Measurements from ENCODE around the gene RAB44. TPM values are rescaled to one million over a fixed set of nuclear protein-coding genes. Genes with fewer than 3 reads are reported as not detected.

The RAB44 gene
- total RNA-seq, 1 donor from 2014 or later = 0.16 TPM

DNA sequence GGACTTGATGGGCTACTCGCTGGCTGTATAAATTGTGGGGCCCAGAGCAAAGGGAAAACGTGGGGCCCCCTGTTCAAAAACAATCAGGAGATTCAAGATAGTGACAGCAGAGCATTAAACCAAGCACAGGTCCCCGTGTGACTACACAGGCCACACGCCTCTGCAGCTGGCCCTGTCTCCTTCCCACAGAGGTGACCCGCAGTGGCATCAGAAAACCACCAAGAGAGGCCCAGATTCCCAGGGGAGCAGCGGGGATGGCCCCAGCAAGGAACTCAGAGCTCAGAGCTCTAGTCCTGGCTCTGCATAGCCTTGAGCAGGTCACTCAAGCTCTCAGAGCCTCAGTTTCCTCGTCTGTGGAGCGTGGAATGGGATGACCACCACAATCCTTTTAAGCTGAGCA, 84.0 kb downstream of the RAB44 start:
- no peak overlapping the region for H2AFZ ChIP-seq (ENCODE audit: low read depth, low read length)
- no peak overlapping the region for H3K4me3 Mint-ChIP-seq (ENCODE audit: unreplicated experiment)

More for the DNA sequence above, 84.0 kb downstream of the RAB44 start:
- no peaks in the 10 kb centered on the region for H3K79me2 ChIP-seq (ENCODE audit: insufficient read depth, low read length)
- no peak overlapping the region for H3K4me2 ChIP-seq (ENCODE audit: low read length)
- Mint-ChIP-seq H3K4me1 (ENCODE audit: low read depth, unreplicated experiment) (no peaks in the 10 kb centered on the region), H3K9me3 (ENCODE audit: unreplicated experiment) (peaks cover 2% of the 10 kb centered on the region), H3K36me3 (ENCODE audit: low read depth, unreplicated experiment) (no peaks in the 10 kb centered on the region), H3K27ac (ENCODE audit: unreplicated experiment) (no peak overlapping the region), H3K27me3 (ENCODE audit: low read depth, unreplicated experiment) (peaks cover 36% of the 10 kb centered on the region)
- H3K36me3 ChIP-seq (ENCODE audit: insufficient read depth, low read length) = no peaks in the 10 kb centered on the region
- no peak overlapping the region for H3K27ac ChIP-seq (ENCODE audit: low read depth, low read length)
- FAIRE-seq (no peak), DNase-seq (ENCODE audit: low read depth) (no peak)
- H3K9me3 ChIP-seq (ENCODE audit: insufficient read depth, low read depth, low read length) = no peaks in the 10 kb centered on the region
- H3K4me3 ChIP-seq (ENCODE audit: insufficient read depth, low read depth, low read length) = no peak overlapping the region
- TF ChIP-seq EZH2 (IDR thresholded peaks at IDR 0.05; ENCODE audit: insufficient read depth, low read length) = no peak
- TF ChIP-seq CTCF (IDR thresholded peaks at IDR 0.05; ENCODE audit: insufficient read depth, low read depth, low read length) = no peak
- no peaks in the 10 kb centered on the region for H3K4me1 ChIP-seq (ENCODE audit: insufficient read depth, low read length)
- peaks cover 5% of the 10 kb centered on the region for H3K27me3 ChIP-seq (ENCODE audit: insufficient read depth, low read length)
- no peak overlapping the region for H3K9ac ChIP-seq (ENCODE audit: low read length)
- H4K20me1 ChIP-seq (ENCODE audit: insufficient read depth, low read length) = no peaks in the 10 kb centered on the region

Other genes with a start within 250 kb of the RAB44 start
- 53.9 and 54.1 TPM in 2 replicates for gene STK38, start 150.3 kb upstream of the RAB44 start, total RNA-seq
- 237 and 260 TPM in 2 replicates for gene SRSF3, start 103.5 kb upstream of the RAB44 start, total RNA-seq
- gene CDKN1A, start 19.1 kb upstream of the RAB44 start, total RNA-seq = 932 and 1,014 TPM in 2 replicates
- 0.11 and 0.29 TPM in 2 replicates for gene CPNE5, start 141.6 kb downstream of the RAB44 start, total RNA-seq
- gene PPIL1, start 177.0 kb downstream of the RAB44 start, total RNA-seq = 34.7 and 36.6 TPM in 2 replicates
- 37.8 and 42.3 TPM in 2 replicates for gene C6orf89, start 188.1 kb downstream of the RAB44 start, total RNA-seq

Measured in astrocyte (in vitro differentiated cells and primary cell).